Fibroblast of lung (primary cell): ENCODE data around the gene MEG3.

Experiments
- EZH2 ChIP-seq: IDR thresholded peaks from 2 replicates; pipeline ENCODE4 v1.5.1; 2012; ENCODE audit warnings: low read length, control low read depth, mild to moderate bottlenecking; ENCODE audit errors: missing control alignments
- TF ChIP-seq, protein P1 (sequence below), 2 donors: IDR thresholded peaks in 1 of 2; conservative IDR thresholded peaks in 1 of 2; 1 replicate in 1 of 2; 2 replicates in 1 of 2; pipeline ENCODE4 v1.5.1; 2011 to 2012; ENCODE audit warnings: low read length in 2 of 2, control low read depth in 1 of 2, inconsistent platforms in 1 of 2, low read depth in 1 of 2, mild to moderate bottlenecking in 1 of 2

DNA sequence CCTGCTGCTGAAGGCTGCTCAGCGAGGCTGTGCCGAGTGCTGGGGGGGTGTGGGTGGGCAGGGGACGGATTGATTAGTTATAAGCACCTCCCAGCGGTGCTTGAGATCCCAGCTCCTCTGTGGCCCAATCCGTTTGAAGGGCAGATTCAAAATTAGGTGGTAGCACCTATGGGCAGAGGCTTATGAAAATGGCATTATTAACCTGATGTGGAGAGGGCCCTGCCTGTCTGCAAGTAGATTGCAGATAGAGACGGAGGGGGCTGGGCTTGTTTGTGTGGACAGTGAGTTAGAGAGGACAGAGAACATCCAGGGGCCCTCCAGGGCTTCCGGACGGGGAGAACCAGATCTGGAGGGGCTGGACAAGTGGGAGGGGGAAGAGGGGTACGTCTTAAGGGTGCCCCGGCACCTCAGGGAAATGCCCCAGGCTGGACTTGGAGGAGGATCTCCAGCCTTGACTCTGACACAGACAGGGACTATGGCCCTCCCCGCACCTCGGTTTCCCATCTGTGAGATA is 77.8 kb downstream of the MEG3 start, which contains the start of gene RTL1:
- TF ChIP-seq EZH2: no peak
- TF ChIP-seq, protein P1, sequence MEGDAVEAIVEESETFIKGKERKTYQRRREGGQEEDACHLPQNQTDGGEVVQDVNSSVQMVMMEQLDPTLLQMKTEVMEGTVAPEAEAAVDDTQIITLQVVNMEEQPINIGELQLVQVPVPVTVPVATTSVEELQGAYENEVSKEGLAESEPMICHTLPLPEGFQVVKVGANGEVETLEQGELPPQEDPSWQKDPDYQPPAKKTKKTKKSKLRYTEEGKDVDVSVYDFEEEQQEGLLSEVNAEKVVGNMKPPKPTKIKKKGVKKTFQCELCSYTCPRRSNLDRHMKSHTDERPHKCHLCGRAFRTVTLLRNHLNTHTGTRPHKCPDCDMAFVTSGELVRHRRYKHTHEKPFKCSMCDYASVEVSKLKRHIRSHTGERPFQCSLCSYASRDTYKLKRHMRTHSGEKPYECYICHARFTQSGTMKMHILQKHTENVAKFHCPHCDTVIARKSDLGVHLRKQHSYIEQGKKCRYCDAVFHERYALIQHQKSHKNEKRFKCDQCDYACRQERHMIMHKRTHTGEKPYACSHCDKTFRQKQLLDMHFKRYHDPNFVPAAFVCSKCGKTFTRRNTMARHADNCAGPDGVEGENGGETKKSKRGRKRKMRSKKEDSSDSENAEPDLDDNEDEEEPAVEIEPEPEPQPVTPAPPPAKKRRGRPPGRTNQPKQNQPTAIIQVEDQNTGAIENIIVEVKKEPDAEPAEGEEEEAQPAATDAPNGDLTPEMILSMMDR (conservative IDR thresholded peaks at IDR 0.05 in 1 of 2, IDR thresholded peaks at IDR 0.05 in 1 of 2; ENCODE audit: low read depth in 1 of 2, low read length in 2 of 2): no peak
